Ramos (cell line): ENCODE measurements around the gene AGBL1.
"Not testable (repeated sequence)": the region's sequence is repeated elsewhere in the genome, so short reads cannot be mapped to it uniquely, and the experiment has no call there.

Source experiments
- in situ Hi-C: fragments of 300-500 bp; cut with MboI; formaldehyde crosslinking; loops from one replicate; pipeline ENCODE4 v1.14.3; 2022; ENCODE audit warnings: low sequenced_read_pairs; ENCODE audit not compliant: unreplicated experiment

Gene AGBL1

DNA sequence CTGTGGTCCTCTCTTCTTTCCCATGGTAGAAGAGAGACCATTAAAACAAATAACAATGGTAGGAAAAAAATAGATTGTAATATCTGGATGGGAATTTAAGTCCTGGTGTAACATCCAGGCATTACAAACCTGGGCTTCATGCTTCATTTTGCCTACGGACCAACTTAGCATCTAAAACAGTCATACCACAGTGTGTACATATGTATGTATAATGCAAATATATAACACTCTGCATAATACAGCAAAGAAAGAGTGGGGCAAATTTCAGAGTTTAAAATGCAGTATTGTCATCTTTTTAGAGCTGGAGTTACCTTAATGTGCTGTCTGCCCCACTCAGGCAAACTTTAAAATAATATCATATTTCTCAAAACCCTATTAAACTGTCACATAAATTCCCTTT is 298.2 kb downstream of the AGBL1 start:
- in situ Hi-C loops = no loop called here

DNA sequence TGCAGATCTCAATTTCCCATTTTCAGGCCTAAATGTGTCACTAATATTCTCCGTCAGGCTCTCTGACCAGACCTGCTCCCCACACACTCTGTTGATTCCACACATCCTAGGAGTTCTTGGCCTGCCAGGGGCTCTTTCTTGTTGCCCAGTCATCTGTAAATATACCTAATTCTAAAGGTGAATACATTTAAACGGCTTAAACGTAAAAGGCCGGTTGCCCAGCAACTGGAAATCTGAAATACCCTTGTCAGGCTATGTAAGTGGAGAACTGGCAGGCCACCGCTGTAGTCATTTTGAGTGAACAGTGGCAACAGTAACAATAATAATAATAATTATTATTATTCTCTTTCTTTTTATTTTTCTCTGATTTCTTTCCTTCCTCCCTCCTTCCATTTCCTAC is 302.7 kb downstream of the AGBL1 start:
- in situ Hi-C loops = no loop called here

DNA sequence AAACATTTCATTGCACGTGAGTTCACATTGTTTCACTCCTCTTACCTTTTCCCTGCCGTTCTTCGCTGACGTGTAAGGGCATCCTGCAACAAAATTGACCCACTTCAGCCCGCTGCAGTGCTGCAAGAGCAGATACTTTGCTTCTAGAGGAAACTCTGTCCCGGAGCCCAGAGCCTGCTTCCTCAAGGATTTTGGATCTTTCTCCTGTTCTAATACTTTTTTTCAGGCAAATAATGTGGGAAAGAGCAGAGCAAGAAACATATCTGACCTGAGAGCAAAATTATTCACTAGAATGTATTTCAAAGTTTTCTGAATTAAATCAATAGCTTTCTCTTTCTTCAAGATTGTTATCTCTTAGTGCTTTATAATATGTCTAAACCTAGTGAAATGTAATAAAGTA is 303.9 kb downstream of the AGBL1 start:
- in situ Hi-C loops = no loop called here

DNA sequence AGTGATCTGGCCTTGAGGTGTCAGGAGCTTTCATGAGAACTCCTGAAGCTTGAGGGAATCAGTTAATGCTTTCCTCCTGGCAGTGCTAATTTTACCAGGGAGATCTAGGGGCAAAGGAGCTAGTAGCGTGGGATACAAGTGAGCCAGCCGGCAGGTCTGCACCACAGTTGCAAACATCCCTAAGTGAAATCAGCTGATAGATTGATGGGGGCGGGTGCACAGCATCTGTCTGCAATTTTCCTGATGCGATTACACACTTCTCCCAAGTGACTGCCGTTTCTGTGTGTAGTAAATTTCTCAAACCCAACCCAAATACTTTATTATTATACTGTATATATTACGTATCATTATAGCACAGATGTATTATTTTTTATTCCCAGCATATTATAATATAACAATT is 304.5 kb downstream of the AGBL1 start:
- in situ Hi-C loops = no loop called here

DNA sequence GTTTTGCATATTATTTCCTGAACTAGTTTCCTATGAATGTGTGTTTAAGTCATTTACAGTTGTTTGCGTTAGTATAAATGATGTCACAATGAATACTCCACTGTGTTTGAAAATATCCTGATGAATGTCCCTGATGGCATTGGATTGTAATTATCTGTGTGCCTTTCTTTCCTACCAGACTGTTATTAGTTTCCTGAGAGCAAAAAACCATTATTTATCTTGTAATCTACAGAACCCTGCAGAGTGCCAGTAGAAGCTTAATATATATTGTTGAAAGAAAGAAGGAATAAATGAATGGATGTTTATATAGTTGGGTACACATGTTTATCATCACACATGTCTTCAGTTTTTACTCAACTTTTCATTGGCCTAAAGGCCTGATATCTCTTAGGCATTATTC is 312.6 kb downstream of the AGBL1 start:
- in situ Hi-C loops = no loop called here

DNA sequence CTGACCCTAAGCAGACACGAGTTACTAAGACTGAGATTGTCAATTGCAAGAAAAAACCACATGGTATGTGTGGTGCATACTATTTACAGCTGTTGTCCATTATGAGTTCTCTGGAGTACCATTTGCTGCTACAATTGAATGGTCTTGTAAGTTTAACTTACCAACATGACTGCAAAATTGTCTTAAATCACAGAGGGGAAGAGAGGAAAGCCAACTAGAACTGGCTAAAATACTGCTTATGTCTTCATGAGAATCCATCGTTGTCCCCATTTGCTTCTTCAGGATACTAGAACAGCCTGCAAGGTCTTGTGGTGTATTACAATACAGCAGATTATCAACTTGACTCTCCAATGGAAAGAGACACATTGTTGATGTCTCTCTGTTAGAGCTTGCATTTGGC is 313.2 kb downstream of the AGBL1 start:
- in situ Hi-C loops = no loop called here

DNA sequence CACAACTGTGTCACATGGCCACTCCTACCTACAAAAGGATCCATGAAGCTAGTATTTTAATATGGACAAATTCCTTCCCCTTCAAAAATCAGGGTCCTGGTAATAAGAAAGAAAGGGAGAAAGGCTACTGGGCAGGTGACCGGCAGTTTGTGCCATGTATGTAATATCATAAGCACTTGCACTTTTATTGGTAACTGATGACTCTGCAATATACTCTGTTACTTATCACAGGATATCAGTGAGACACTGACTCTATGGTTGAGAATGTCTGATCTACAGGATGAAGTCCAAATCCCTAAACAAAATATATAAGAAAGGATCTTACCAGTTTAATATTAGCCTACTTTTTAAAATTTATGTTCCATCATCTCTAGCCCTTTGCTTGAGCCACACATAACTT is 315.2 kb downstream of the AGBL1 start:
- in situ Hi-C loops = no loop called here

DNA sequence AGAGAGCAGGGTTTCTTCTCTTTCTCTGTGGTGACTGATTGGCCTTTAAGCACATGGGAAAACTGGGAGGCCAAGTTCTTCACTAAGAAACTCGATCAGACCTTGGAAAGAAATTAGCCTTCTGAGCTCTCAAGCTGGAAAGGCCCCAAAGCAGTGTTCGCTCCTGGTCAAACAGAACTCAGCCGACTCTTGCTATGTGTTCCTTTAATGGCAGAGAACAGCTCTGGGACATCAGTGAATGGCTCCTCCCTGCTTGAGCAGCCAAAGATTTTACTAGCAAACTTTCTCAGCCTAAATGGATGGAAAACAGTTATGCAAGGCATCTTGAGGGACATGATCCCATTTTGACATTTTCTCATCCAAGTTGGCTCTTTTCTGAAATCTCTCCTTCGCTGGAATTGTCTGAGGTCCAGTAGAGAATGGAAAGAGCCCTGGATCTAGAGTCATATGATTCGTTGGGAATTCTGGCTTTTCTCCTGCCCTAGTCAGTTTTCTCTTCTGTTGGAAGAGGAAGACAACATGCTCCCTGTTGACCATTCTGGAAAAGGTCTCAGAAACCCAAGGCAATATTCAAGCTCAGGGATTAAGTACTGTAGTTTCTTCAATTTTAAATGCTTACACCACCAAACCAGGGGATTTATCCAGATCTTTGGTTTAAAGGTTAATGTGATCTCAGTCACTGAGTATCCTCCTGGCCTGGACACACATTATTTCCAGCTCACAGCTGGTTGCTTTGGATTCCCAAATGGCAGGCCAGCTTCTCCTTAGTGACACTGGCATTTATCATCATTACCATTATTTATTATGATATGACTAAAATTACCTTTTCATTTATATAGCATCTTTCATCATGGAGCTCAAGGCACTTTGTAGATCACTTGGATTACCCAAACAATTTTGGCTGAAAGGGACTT is 319.6 kb downstream of the AGBL1 start:
- in situ Hi-C loops = no loop called here

DNA sequence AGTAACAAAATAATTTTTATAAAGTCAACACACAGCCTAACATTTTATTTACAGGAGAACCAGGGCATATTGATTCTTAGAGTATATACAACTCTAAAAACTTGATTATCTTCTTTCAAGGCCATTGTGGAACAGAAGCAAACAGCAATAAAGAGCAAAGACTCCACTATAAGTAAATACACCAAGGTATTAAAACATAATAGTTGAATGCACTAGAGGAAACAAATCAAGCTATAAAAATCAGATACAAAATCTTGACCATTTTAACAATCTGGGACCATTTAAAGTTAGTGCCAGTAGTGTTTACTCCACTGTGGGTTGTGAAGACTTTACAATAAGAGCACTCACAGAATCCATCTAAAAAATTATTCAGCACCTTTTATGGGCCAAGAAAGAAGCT is 323.6 kb downstream of the AGBL1 start:
- in situ Hi-C loops = no loop called here

DNA sequence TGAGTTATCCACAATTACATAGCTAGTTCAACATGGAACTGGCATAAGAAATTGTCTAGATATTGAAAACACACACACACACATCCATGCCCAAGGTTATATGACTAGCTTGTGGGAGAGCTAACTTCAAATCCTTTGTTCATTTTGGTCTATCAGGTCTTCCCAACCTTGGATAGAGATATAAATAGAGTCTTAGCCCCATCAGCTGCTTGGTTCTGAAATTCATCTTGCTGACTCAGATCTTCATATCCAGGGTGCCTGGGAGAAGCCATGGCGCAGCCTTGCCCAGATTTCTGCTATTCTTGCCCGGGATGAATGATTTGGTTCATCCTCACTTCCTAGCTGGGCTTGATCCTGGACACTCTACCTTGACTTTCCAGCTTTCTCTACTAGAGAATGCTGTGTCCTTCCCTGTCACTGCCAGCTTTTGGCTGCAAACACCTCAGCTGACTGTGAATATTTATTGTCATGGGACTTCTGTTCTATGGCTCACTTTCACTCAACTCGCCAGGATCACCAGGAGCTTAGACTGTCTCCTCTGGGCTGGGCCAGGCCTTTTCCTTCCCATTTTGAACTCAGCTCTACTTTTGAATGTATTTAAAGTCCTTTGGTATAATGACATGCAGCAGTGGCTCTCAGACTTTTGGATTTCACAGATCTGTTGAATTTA is 324.4 kb downstream of the AGBL1 start:
- in situ Hi-C loops = no loop called here

DNA sequence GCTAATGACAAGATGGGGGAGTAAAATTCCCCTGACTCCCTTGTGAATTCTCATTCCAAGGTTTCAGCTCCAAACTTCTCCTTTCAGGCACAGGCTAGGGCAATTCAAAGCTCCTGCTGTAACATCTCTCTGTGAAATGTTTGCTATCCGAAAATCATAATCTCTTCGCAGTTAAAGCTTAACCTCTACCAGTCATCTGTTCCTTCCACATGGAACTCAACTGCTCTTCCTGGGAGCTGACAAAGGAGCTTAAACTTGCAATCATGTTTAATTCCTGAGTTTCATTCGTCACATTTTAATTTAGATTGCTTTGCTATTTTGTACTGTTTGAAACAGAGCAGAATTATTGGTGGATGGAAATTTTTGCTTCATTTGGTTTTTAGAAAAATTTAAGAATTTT is 328.6 kb downstream of the AGBL1 start:
- in situ Hi-C loops = no loop called here

DNA sequence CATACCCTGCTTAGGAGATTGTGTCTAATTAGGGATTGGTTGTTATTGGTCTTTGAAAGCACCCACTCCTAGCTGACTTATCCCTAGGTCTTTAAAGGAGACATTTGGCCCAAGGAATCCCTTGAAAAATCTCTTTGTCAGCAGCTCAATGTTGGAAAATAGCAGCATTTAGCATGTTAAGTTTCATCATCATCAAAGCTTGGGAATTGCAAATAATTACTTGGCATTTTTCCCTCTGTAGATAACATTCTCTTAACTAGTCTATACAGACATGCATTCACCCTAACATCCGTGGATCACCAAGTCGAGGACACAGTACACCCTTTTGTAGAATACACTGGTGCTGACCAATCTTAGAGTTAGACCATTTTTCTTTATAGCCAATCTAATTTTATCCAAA is 332.2 kb downstream of the AGBL1 start:
- in situ Hi-C loops = no loop called here

DNA sequence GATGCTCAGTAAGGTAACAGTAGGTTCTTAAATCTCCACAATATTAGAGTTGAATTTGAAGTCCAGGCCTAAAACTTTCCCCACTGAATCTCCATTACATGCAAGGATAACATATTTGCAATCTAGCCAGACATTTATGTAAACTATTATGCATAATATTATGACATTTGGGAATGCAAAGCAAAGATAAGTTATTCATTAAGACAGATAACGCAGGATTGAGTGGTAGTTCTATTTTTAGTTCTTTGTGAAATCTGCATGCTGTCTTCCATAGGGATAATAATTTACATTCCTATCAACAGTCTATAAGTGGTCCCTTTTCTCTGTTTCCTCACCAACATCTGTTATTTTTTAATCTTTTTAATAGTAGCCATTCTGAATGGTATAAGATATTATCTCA is 333.5 kb downstream of the AGBL1 start:
- in situ Hi-C loops = no loop called here

DNA sequence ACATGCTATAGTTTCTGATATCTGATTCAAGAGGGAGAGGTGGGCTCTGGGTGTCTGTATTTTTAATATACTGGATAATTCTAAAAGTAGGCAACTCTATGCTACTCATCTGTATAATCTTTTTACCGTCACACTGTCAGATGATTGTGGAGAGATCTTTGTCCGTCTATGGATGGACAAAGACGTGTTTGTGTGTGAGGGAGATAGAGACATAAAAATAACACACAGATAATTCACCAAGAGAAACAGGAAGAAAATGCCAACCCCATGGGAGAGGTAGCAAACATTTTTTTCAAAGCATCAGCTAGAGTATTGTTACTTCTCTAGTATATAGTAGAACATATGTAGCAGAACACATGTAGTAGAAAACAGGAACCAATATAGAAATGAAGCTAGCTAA is 346.1 kb downstream of the AGBL1 start:
- in situ Hi-C loops = no loop called here

DNA sequence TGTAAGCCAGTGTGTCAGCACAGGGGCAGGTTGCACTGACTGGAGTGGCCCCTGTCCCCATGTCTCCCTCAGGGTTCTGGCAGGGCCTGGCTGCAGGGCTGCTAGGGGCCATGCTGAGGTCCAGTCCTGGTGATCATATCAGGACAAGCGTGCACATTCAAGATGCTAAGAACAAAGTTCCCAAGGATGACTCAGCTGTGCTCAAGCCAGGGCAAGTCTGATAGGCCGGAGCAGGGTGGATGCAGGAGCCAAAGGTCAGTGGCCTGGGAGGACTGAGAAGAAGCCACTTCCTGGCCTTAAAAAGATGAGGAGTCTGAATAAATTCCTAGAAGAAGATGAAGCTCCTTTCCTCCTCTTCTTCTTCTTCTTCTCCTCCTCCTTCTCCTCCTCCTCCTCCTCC is 353.2 kb downstream of the AGBL1 start:
- in situ Hi-C loops = no loop called here

DNA sequence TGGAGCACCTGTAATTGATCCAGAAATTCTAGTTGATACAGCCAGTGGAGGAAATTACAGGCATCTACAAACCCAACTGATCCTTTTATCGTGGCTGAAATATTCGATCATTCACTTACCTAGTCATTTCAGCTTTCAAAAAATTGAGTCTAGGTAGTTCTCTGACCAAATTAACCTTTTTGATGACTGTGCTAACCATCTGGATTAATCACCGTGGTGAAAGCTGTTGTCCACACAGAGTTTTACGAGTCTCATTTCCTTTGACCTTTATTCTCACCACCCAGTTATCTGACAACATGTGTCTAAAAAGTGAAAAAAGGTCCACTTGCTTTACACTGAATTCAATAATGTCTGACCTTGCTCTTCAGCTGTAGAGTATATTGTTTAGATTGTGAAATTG is 354.3 kb downstream of the AGBL1 start:
- in situ Hi-C loops = no loop called here

DNA sequence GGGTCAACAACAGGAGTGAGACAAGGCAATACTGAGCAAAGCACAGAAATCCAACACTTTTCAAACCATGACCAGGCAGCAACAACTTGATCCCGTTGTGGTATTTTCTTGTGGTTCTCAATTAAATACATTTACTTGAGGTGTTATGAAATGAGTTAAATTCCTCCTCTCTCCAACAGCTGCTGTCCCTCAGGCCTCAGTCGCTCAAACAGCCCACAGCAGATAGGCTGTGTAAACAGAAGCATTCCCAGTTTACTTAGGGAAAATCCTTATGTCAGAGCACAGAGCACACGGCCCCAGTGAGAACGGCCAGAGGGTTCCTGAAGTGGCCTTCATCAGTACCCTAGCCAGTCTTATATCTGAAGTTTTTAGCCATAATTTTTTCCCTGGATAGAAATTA is 359.9 kb downstream of the AGBL1 start:
- in situ Hi-C loops = no loop called here

DNA sequence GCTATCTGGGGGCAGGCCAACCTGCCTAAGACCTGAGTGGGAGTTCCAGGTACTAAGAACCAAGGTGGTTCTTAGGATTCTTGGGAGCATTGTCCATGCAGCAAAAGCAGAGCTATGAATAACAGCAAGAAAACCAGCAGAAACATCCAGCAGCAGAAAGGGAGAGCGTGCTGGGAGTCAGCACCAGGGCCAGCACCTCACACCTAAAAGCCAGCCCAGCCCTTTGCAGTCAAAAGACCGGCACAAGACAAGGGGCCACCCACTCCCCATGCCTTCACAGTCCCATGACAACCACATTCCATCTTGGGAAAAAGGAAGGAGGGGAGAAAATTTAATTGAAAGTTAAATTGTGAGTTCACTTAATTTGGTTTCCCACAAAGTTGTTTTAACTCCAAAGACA is 364.9 kb downstream of the AGBL1 start:
- in situ Hi-C loops = no loop called here

DNA sequence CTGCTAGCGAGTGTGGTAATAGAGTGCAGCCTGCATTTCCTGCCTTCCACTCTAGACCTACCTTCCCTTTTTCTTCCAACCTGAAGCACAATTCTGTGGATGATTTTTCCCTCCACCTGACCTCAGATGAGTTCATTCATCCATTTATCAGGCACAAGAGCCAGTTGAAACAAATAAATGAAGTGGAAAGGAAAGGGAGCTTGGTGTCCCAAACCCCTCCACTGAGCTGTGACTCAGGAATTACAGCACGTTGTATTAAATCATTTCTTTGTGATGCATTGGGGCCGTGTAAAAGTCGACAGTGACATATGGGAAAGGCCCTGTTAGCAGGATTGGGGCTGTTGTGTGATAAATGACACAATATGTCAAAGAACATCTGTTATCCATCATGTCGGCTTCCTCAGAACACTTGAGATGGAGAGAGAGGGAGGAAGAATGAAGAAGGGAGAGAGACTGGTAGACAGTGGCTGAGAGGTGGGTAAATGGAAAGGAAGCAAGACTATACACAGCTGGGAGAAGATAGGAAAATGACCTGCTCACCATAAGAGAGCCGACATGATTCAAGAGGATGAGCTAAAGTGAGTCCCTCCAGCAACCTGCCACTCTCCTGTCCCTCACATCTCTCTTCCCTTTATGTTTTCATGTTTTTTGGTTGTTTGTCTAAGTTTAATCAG is 366.0 kb downstream of the AGBL1 start:
- in situ Hi-C loops = no loop called here

DNA sequence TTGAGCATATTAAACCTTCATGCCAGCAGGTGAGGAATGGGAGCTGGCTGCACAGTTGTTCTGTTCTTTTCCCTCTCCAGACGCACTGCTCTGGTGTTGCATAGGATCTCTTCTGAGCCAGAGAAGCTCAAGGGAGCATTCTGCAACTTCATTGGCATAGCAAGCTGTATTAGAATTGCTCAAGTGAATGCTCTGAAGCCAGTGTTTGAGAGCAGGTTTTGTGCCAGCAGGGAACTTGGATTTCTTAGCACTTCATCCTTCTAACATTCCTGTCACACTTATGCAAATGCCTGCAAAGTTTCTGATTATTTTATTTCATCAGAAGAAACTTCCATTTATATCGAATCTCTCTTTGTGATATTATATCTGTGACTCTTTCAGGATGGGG is 366.6 kb downstream of the AGBL1 start:
- in situ Hi-C loops = no loop called here

DNA sequence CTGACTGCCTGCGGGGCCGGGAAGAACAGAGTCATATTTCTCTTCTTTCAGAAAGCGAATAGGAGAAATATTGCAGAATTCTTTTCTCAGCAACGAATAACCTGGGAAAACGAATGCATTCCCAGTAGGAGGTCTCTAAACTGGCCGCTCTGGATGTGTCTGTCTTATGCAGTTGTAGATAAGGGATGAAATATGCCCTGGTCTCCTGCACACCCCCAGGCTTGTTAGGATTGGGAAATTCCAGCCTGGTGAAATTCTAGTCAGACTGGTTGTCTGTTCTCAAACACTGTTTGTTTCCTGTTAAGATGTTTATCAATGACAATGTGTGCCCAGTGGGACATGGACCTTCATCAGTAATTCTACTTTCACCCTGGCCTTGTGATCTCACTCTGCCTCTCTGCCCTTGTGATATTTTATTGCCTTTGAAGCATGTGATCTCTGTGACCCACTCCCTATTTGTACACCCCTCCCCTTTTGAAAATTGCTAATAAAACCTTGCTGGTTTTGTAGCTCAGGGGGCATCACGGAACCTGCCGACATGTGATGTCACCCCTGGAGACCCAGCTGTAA is 385.9 kb downstream of the AGBL1 start:
- in situ Hi-C loops = not testable (repeated sequence)
